Kidney (tissue), 14 donors: ENCODE data around the gene CASTOR1. TPM values are rescaled to one million over a fixed set of nuclear protein-coding genes. Genes with fewer than 3 reads are reported as not detected.

Experiments used
- DNase-seq, 5 donors: peaks; one replicate each; pipeline ENCODE4 v3.0.0-alpha.2; 2013 to 2020
- FAIRE-seq: peaks from 2 replicates; lab custom pipeline; 2012; peaks lifted over from hg19 to GRCh38; lab: Jason Lieb, UNC
- H3K27ac ChIP-seq, 2 donors: one replicate each; pipeline ENCODE4 v1.7.0; 2013; ENCODE audit warnings: low read depth in 2 of 2, low read length in 2 of 2, inconsistent platforms in 1 of 2
- H3K27me3 ChIP-seq: one replicate; pipeline ENCODE4 v1.7.1; 2013; ENCODE audit warnings: low read length, inconsistent platforms; ENCODE audit not compliant: control insufficient read depth, insufficient read depth
- H3K36me3 ChIP-seq, 3 donors: one replicate each; pipeline versions ENCODE4 v1.7.0 to v1.7.1; 2013; ENCODE audit warnings: low read length in 3 of 3, control low read depth in 1 of 3, inconsistent platforms in 1 of 3; ENCODE audit not compliant: insufficient read depth in 3 of 3, control insufficient read depth in 2 of 3
- H3K4me1 ChIP-seq, 3 donors: one replicate each; pipeline versions ENCODE4 v1.7.0 to v1.7.1; 2013; ENCODE audit warnings: low read length in 3 of 3, inconsistent platforms in 1 of 3, low read depth in 1 of 3; ENCODE audit not compliant: control insufficient read depth in 2 of 3, insufficient read depth in 2 of 3
- H3K4me3 ChIP-seq, 3 donors: one replicate each; pipeline versions ENCODE4 v1.7.0 to v1.8.1; 2013; ENCODE audit warnings: low read length in 3 of 3, control low read depth in 1 of 3, inconsistent platforms in 1 of 3
- H3K9ac ChIP-seq, 3 donors: one replicate each; pipeline versions ENCODE4 v1.7.0 to v1.7.1; 2013; ENCODE audit warnings: low read length in 3 of 3, control low read depth in 1 of 3, inconsistent platforms in 1 of 3
- H3K9me3 ChIP-seq, 3 donors: one replicate each; pipeline versions ENCODE4 v1.7.0 to v1.7.1; 2013; ENCODE audit warnings: low read length in 3 of 3, control low read depth in 1 of 3, inconsistent platforms in 1 of 3; ENCODE audit not compliant: control insufficient read depth in 2 of 3, insufficient read depth in 1 of 3
- CTCF ChIP-seq: IDR thresholded peaks from 3 replicates; pipeline ENCODE4 v1.5.1; 2012; ENCODE audit warnings: mild to moderate bottlenecking, moderate library complexity, borderline replicate concordance; ENCODE audit not compliant: insufficient read depth; ENCODE audit errors: extremely low read depth
- intact Hi-C: fragments of 100-400 bp; cut with DNase I; formaldehyde crosslinking; loops from one replicate; pipeline ENCODE4 v1.11.1; 2022
- polyA plus RNA-seq: library from polyadenylated mRNA; stranded (reverse); fragments of 350-450 nt; fragmentation: Illumina TruSeq; extraction: RNeasy Lipid Tissue Mini Kit (QIAGEN cat#74804); gene quantifications from one replicate; pipeline ENCODE4 v1.2.3, GENCODE V29; 2014; ENCODE audit warnings: low read depth, low replicate concordance; ENCODE audit not compliant: insufficient read depth
- total RNA-seq: library from RNA; stranded (reverse); fragmentation: NEBNext Ultra II Directional; extraction: Animal tissue kit (Norgen Biotek cat#: 25700); gene quantifications from one replicate; pipeline ENCODE4 v1.2.1, GENCODE V29; 2021
- donor health status: control.
- donor health status: control.
- donor health status: control.
- donor health status: control.
- donor health status: control.
- donor health status: DM: yes; HTN: yes; CAD: no.
- donor health status: Normal renal cell carcinoma (clear cell type).

Gene CASTOR1
- total and polyA plus RNA-seq, 2 donors from 2014 or later, result 16.5 to 71.7 TPM

- H3K9me3 ChIP-seq, result no peaks in the 10 kb centered on the region
- FAIRE-seq, result no peak
- peak overlapping the region in 1 of 3 donors; percentile 54 for H3K4me3 ChIP-seq
- TF ChIP-seq CTCF, result no peak
- peak in 1 of 5 donors; percentile 67 for DNase-seq
- H3K27me3 ChIP-seq, result no peaks in the 10 kb centered on the region
- intact Hi-C loops, result no loop called here
- peaks cover 2 to 9% (median 8%) of the 10 kb centered on the region in 3 donors for H3K4me1 ChIP-seq
- H3K27ac ChIP-seq, result no peak overlapping the region
- H3K9ac ChIP-seq, result no peak overlapping the region
- no peaks in the 10 kb centered on the region for H3K36me3 ChIP-seq
Measured at GRCh38 chr22:30246814-30247376, 42.4 kb downstream of the CASTOR1 start.

GRCh38 chr22:30245985-30246813 lies 43.1 kb downstream of the CASTOR1 start, which contains the start of gene LIF:
TSS of gene LIF (minus strand) at chr22:30246759. CDS start at chr22:30246695, 64 bp downstream.
- intact Hi-C loops, result no loop called here
- Histone ChIP-seq H3K27ac (peak within 1 kb of the TSS in 1 of 2 donors; percentile 14), H3K27me3 (no peaks in the 10 kb centered on the region), H3K36me3 (no peaks in the 10 kb centered on the region), H3K4me3 (peak within 1 kb of the TSS; percentile 36 to 57 (median 54)), H3K9ac (peak within 1 kb of the TSS; percentile 7 to 22 (median 8)), H3K9me3 (no peaks in the 10 kb centered on the region), H3K4me1 (peaks cover 2 to 9% (median 6%) of the 10 kb centered on the region in 3 donors)
- TF ChIP-seq CTCF, result no peak
- no peak for FAIRE-seq
- DNase-seq, result peak in 3 of 5 donors; percentile 66 to 67 (median 67)

- no peak for FAIRE-seq
- H3K9ac ChIP-seq, result no peak overlapping the region
- intact Hi-C loops, result no loop called here
Measured at GRCh38 chr22:30245181-30245984, 43.9 kb downstream of the CASTOR1 start.

More at GRCh38 chr22:30245181-30245984, 43.9 kb downstream of the CASTOR1 start:
- H3K27me3 ChIP-seq, result no peaks in the 10 kb centered on the region
- no peaks in the 10 kb centered on the region for H3K36me3 ChIP-seq
- peak in 1 of 5 donors; percentile 48 for DNase-seq
- no peak for TF ChIP-seq CTCF
- H3K4me3 ChIP-seq, result peak overlapping the region; percentile 3 to 54 (median 18)
- H3K9me3 ChIP-seq, result no peaks in the 10 kb centered on the region
- H3K4me1 ChIP-seq, result peaks cover 2 to 9% (median 3%) of the 10 kb centered on the region in 3 donors
- H3K27ac ChIP-seq, result peak overlapping the region in 1 of 2 donors; percentile 14
